K562 (cell line): ENCODE measurements around the gene TTC24. TPM values are rescaled to one million over a fixed set of nuclear protein-coding genes. Genes with fewer than 3 reads are reported as not detected.
"Not testable (repeated sequence)": the region's sequence is repeated elsewhere in the genome, so short reads cannot be mapped to it uniquely, and the experiment has no call there.

Experiments
- ATAC-seq: fragments of 200-7000 bp; cut with Tn5 transposase; 3 replicates; pipeline ENCODE4 v1.9.1; 2020; ENCODE audit warnings: moderate library complexity
- BruUV-seq: library from RNA; stranded (reverse); fragments of 400-500 nt; replicated peaks from 2 replicates; lab custom pipeline; 2021; lab: Mats Ljungman, UMichigan
- CTCF ChIA-PET: fragments of 300-600 bp; formaldehyde crosslinking; extraction: SDS; loops from one replicate; lab custom pipeline; 2021; ENCODE audit warnings: low intra/inter-chr PET ratio; lab: Yijun Ruan, JAX
- POLR2A ChIA-PET: fragments of 300-600, 350-650 bp; sonication (Branson Sonifier 250); formaldehyde crosslinking; extraction: SDS; loops from one replicate; lab custom pipeline; 2021; ENCODE audit warnings: antibody characterized with exemption, inconsistent platforms; lab: Yijun Ruan, JAX
- DNase-seq, 4 experiments: peaks; one replicate each; pipeline versions ENCODE4 v3.0.0 to v3.0.0-alpha.2; 2011 to 2018; ENCODE audit warnings: low spot score in 3 of 4, mixed read lengths in 3 of 4; ENCODE audit errors: extremely low read depth in 1 of 4
- FAIRE-seq: peaks from 2 replicates; lab custom pipeline; 2011; peaks lifted over from hg19 to GRCh38; lab: Jason Lieb, UNC
- H2AFZ ChIP-seq: 2 replicates; pipeline ENCODE4 v1.6.0; 2011; ENCODE audit warnings: low read depth, low read length, control low read depth, inconsistent platforms
- H3K27ac ChIP-seq: fragments of 200-600 bp; 3 replicates; pipeline ENCODE4 v1.8.0; 2011; ENCODE audit warnings: low read depth, mild to moderate bottlenecking, control low read depth, inconsistent platforms, low read length, moderate library complexity, mixed read lengths; ENCODE audit errors: extremely low read depth
- H3K27me3 ChIP-seq, 2 experiments: fragments of 300-600 bp in 1 of 2; 2 replicates in 1 of 2; 3 replicates in 1 of 2; pipeline versions ENCODE4 v1.6.0 to v1.8.0; 2011; ENCODE audit warnings: inconsistent platforms in 2 of 2, low read length in 2 of 2, mild to moderate bottlenecking in 1 of 2, mixed read lengths in 1 of 2, moderate library complexity in 1 of 2; ENCODE audit not compliant: control insufficient read depth in 2 of 2, insufficient read depth in 2 of 2
- H3K36me3 ChIP-seq: fragments of 300-600 bp; 3 replicates; pipeline ENCODE4 v1.8.0; 2011; ENCODE audit warnings: mild to moderate bottlenecking, low read length, inconsistent platforms; ENCODE audit not compliant: control insufficient read depth, insufficient read depth
- H3K4me1 ChIP-seq, 2 experiments: fragments of 200-600 bp in 1 of 2; replicated peaks in 1 of 2; 2 replicates in 1 of 2; 3 replicates in 1 of 2; pipeline versions ENCODE4 v1.5.1 to v1.8.0; 2011; ENCODE audit warnings: inconsistent platforms in 2 of 2, low read length in 2 of 2, mild to moderate bottlenecking in 1 of 2, mixed read lengths in 1 of 2, moderate library complexity in 1 of 2; ENCODE audit not compliant: control insufficient read depth in 2 of 2, insufficient read depth in 2 of 2
- H3K4me2 ChIP-seq: 2 replicates; pipeline ENCODE4 v1.6.1; 2011; ENCODE audit warnings: low read length, control low read depth, inconsistent platforms, mixed read lengths; ENCODE audit not compliant: insufficient read depth
- H3K4me3 ChIP-seq: fragments of 200-600 bp; sonication (generic), shearing (Covaris generic); 2 replicates; pipeline ENCODE4 v1.5.1; 2016; ENCODE audit warnings: control low read depth, inconsistent platforms
- H3K79me2 ChIP-seq: fragments of 200-600 bp; 3 replicates; pipeline ENCODE4 v1.8.0; 2011; ENCODE audit warnings: low read length, inconsistent platforms; ENCODE audit not compliant: control insufficient read depth, insufficient read depth
- H3K9ac ChIP-seq, 2 experiments: 2 replicates each; pipeline versions ENCODE4 v1.6.0 to v1.6.1; 2011; ENCODE audit warnings: low read depth in 2 of 2, low read length in 2 of 2, control low read depth in 1 of 2, inconsistent platforms in 1 of 2, mild to moderate bottlenecking in 1 of 2, mixed read lengths in 1 of 2; ENCODE audit not compliant: insufficient read depth in 1 of 2
- H3K9me1 ChIP-seq: one replicate; pipeline ENCODE4 v1.6.0; 2011; ENCODE audit warnings: inconsistent platforms, mild to moderate bottlenecking, low read length, moderate library complexity; ENCODE audit not compliant: control insufficient read depth, insufficient read depth
- H3K9me3 ChIP-seq: replicated peaks from 2 replicates; pipeline ENCODE4 v1.5.1; 2011; ENCODE audit warnings: low read depth, low read length, inconsistent platforms; ENCODE audit not compliant: control insufficient read depth, insufficient read depth
- H4K20me1 ChIP-seq: replicated peaks from 2 replicates; pipeline ENCODE4 v1.6.1; 2011; ENCODE audit warnings: low read length, inconsistent platforms, mixed read lengths; ENCODE audit not compliant: control insufficient read depth, insufficient read depth
- CEBPB ChIP-seq: fragments of 450-650 bp; IDR thresholded peaks from 2 replicates; pipeline ENCODE4 v1.6.1; 2016; ENCODE audit warnings: missing genetic modification characterization, missing compliant biosample characterization
- CEBPG ChIP-seq, 3 experiments: fragments of 200-800 bp in 1 of 3; sonication (Bioruptor generic) in 1 of 3; sonication (generic) in 1 of 3; formaldehyde crosslinking in 1 of 3; IDR thresholded peaks in 2 of 3; conservative IDR thresholded peaks in 1 of 3; 2 replicates each; pipeline versions ENCODE4 v1.6.1 to v1.8.0; 2016 to 2022; ENCODE audit warnings: missing compliant biosample characterization in 2 of 3, missing genetic modification characterization in 2 of 3, mild to moderate bottlenecking in 1 of 3, missing genetic modification reagents in 1 of 3
- WGBS: fragments of 100-300 bp; shearing (Covaris generic); methylation state at CpG from one replicate; pipeline ENCODE4 v1.1.6; 2016; ENCODE audit warnings: low coverage, mixed read lengths; ENCODE audit not compliant: insufficient coverage; ENCODE audit errors: missing lambda C conversion rate; 5-methylcytosine and 5-hydroxymethylcytosine counted together
- in situ Hi-C: fragments of 300-500 bp; cut with MboI; formaldehyde crosslinking; loops from 4 replicates; pipeline ENCODE4 v1.15.0; 2018; ENCODE audit warnings: inconsistent platforms, mixed read lengths
- intact Hi-C: fragments of 100-400 bp; cut with micrococcal nuclease; formaldehyde crosslinking; loops from 2 replicates; pipeline ENCODE4 v1.14.2; 2022
- polyA plus RNA-seq, 8 experiments: library from polyadenylated mRNA; depleted of rRNA in 4 of 8; stranded (reverse) in 5 of 8; unstranded in 3 of 8; fragments of >200 nt; fragmentation: Nextera tagmentation in 2 of 8; fragmentation: Illumina TruSeq in 1 of 8; extraction: Ambion mirVana in 2 of 8; extraction: Trizol in 1 of 8; gene quantifications; 2 replicates each; pipeline versions ENCODE4 v1.2.1 to v1.2.3, GENCODE V29; 2011 to 2014; ENCODE audit warnings: inconsistent platforms in 1 of 8, missing spikeins in 1 of 8
- total RNA-seq, 7 experiments: library from RNA; depleted of rRNA in 6 of 7; stranded (reverse); fragments of >200 nt in 6 of 7; fragmentation: Illumina TruSeq in 2 of 7; extraction: Trizol in 2 of 7; gene quantifications; 2 replicates each; pipeline versions ENCODE4 v1.2.1 to v1.2.3, GENCODE V29; 2011 to 2021; ENCODE audit warnings: low replicate concordance in 1 of 7
- TF ChIP-seq, protein P1 (sequence below), 2 experiments: fragments of 450-650 bp in 1 of 2; sonication (generic) in 1 of 2; formaldehyde crosslinking in 1 of 2; IDR thresholded peaks in 1 of 2; conservative IDR thresholded peaks in 1 of 2; 2 replicates each; pipeline versions ENCODE4 v1.6.1 to v1.8.1; 2016 to 2023; ENCODE audit warnings: mild to moderate bottlenecking in 2 of 2, moderate library complexity in 2 of 2, inconsistent platforms in 1 of 2, missing genetic modification reagents in 1 of 2

Gene TTC24
- total and polyA plus RNA-seq, 9 of the 15 experiments (the other 6 are each of a cell fraction or from before 2014, with no cell fraction given) = not detected

GRCh38 chr1:156552937-156553336, 26.6 kb upstream of the TTC24 start:
- H3K9ac ChIP-seq = not testable (repeated sequence)
- 50% methylated on average over 1 of the region's 4 CpGs for WGBS

More at GRCh38 chr1:156552937-156553336, 26.6 kb upstream of the TTC24 start:
- H3K27me3 ChIP-seq; H4K20me1 ChIP-seq; ATAC-seq; FAIRE-seq; H2AFZ ChIP-seq; H3K4me2 ChIP-seq; H3K9me1 ChIP-seq; CTCF ChIA-PET; H3K4me3 ChIP-seq; H3K9me3 ChIP-seq; intact Hi-C loops; H3K27ac ChIP-seq; H3K4me1 ChIP-seq; in situ Hi-C loops; BruUV-seq; DNase-seq; H3K79me2 ChIP-seq; TF ChIP-seq CEBPG (CRISPR knock-in tag; IDR thresholded peaks at IDR 0.05): not testable (repeated sequence)
- POLR2A ChIA-PET = interaction anchor here (1.5 to 1.7 kb wide), 2 partner anchors 10 to 12 kb away, joined by 5 to 7 read pairs; no protein-coding TSS in a partner anchor
- H3K36me3 ChIP-seq = peaks cover 45% of the 10 kb centered on the region; the same call in 2 of the 3 replicates
- TF ChIP-seq CEBPB (peak; percentile 69), CEBPG (tag; conservative IDR thresholded peaks at IDR 0.05 in 1 of 2, IDR thresholded peaks at IDR 0.05 in 1 of 2) (peak; percentile 41 to 53; a peak in 2 of 4 replicates)
- TF ChIP-seq, protein P1, sequence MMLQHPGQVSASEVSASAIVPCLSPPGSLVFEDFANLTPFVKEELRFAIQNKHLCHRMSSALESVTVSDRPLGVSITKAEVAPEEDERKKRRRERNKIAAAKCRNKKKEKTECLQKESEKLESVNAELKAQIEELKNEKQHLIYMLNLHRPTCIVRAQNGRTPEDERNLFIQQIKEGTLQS (IDR thresholded peaks at IDR 0.05) = peak; percentile 56
- TF ChIP-seq, protein P1 (CRISPR knock-in tag; conservative IDR thresholded peaks at IDR 0.05) = not testable (repeated sequence)
- TF ChIP-seq, all 486 proteins: peak for 3; not testable (repeated sequence) for 483
